Activated gamma-delta T cell treated with anti-CD3 and anti-CD28 coated beads, Interleukin-2, amount 50 U/mL, for 16 hours (primary cell): ENCODE data around the gene RAB40C.

Source experiments
- DNase-seq: peaks from one replicate; pipeline ENCODE4 v3.0.0-alpha.2; 2020; ENCODE audit warnings: low read depth

RAB40C gene

GRCh38 chr16:574021-574760 is 15.7 kb upstream of the RAB40C start:
- DNase-seq: no peak

- no peak for DNase-seq
Observed at GRCh38 chr16:575354-576196, 14.3 kb upstream of the RAB40C start.

GRCh38 chr16:576197-576822 is 13.6 kb upstream of the RAB40C start:
- no peak for DNase-seq

- DNase-seq: no peak
Observed at GRCh38 chr16:576823-577201, 13.1 kb upstream of the RAB40C start.

- DNase-seq: no peak
Observed at GRCh38 chr16:577796-578195, 12.1 kb upstream of the RAB40C start.

GRCh38 chr16:578232-578869 is 11.5 kb upstream of the RAB40C start:
- no peak for DNase-seq

- DNase-seq: no peak
Observed at GRCh38 chr16:578870-579405, 10.9 kb upstream of the RAB40C start.

- DNase-seq: no peak
Observed at GRCh38 chr16:580141-580945, 9.5 kb upstream of the RAB40C start.

- DNase-seq: no peak
Observed at GRCh38 chr16:580946-581498, 8.8 kb upstream of the RAB40C start.

GRCh38 chr16:582218-582613 is 7.7 kb upstream of the RAB40C start:
- DNase-seq: no peak

- no peak for DNase-seq
Observed at GRCh38 chr16:582614-583331, 7.1 kb upstream of the RAB40C start.

- no peak for DNase-seq
Observed at GRCh38 chr16:583470-583814, 6.4 kb upstream of the RAB40C start.

GRCh38 chr16:583815-584591 is 5.9 kb upstream of the RAB40C start:
- DNase-seq: no peak

- DNase-seq: no peak
Observed at GRCh38 chr16:585351-585750, 4.5 kb upstream of the RAB40C start.

GRCh38 chr16:586047-586644 is 3.7 kb upstream of the RAB40C start:
- DNase-seq: no peak

GRCh38 chr16:586645-587590 is 2.9 kb upstream of the RAB40C start:
- DNase-seq: no peak

GRCh38 chr16:588639-588888 is 1.3 kb upstream of the RAB40C start:
- peak; percentile 44 for DNase-seq

- peak; percentile 96 for DNase-seq
Observed at GRCh38 chr16:588889-589657, 793 bp upstream of the RAB40C start.
